Tibial artery (tissue), 4 donors: Measurements from ENCODE around the gene FGGY.

Experiments used
- DNase-seq, 2 donors: peaks; one replicate each; pipeline ENCODE4 v3.0.0-alpha.2; 2019
- H3K27ac ChIP-seq, 2 donors: fragments of 200-600 bp; sonication (generic) in 1 of 2; 1 replicate in 1 of 2; 2 replicates in 1 of 2; pipeline ENCODE4 v1.5.1; 2018 to 2019; ENCODE audit warnings: mild to moderate bottlenecking in 1 of 2
- H3K27me3 ChIP-seq, 2 donors: fragments of 200-600 bp; sonication (generic) in 1 of 2; one replicate each; pipeline versions ENCODE4 v1.5.1 to v1.6.0; 2016 to 2019
- H3K36me3 ChIP-seq, 3 donors: fragments of 200-600 bp; sonication (generic) in 2 of 3; one replicate each; pipeline ENCODE4 v1.5.1; 2016 to 2019; ENCODE audit warnings: mild to moderate bottlenecking in 2 of 3
- H3K4me1 ChIP-seq, 4 donors: fragments of 200-600 bp; sonication (generic) in 2 of 4; 1 replicate in 3 of 4; 2 replicates in 1 of 4; pipeline ENCODE4 v1.5.1; 2016 to 2019
- H3K4me3 ChIP-seq, 2 donors: fragments of 200-600 bp; sonication (generic) in 1 of 2; 1 replicate in 1 of 2; 2 replicates in 1 of 2; pipeline ENCODE4 v1.5.1; 2018 to 2019; ENCODE audit warnings: mild to moderate bottlenecking in 2 of 2
- H3K9me3 ChIP-seq, 3 donors: fragments of 200-600 bp; sonication (generic) in 1 of 3; one replicate each; pipeline ENCODE4 v1.5.1; 2016 to 2019
- intact Hi-C: fragments of 100-400 bp; cut with DNase I; formaldehyde crosslinking; loops from one replicate; pipeline ENCODE4 v1.15.0; 2023; ENCODE audit warnings: low total_unique reads
- TF ChIP-seq, protein P1 (sequence below), 2 experiments: fragments of 200-600 bp in 1 of 2; fragments of 450-650 bp in 1 of 2; IDR thresholded peaks; one replicate each; pipeline ENCODE4 v1.5.1; 2017 to 2019; ENCODE audit warnings: antibody characterized with exemption in 2 of 2, mild to moderate bottlenecking in 1 of 2, moderate library complexity in 1 of 2

Gene FGGY

DNA sequence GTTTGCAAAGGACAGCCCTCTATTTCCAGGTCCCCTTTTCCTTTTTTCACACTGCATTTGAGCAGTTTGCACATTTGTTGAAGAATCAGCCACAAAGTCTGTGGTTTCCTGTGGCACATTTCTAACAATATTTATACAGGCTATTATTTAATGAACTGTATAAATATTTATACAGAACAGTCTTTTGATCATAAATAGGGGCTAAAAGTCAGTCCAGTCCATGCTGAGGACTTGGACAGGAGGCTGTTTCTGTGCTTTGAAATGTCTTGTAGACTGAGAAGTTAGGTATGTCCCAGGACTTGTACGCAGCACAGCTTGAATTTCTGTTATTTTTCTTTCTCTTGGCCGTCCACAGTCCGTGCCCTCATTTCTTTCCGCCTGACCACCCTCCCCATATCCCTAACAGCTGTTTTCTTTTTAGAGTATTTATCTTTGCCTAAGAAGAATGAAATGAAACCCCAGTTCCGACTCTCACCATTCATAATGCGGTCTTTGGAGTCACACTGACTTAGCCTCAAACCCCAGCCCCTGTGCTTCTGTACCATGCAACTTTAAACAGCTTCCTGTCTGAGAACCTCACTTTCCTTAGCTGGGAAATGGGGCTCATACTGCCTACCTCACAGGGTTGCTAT lies 19.7 kb downstream of the FGGY start:
- Histone ChIP-seq H3K27ac (peak overlapping the region; percentile 44 to 54), H3K9me3 (no peaks in the 10 kb centered on the region), H3K27me3 (no peaks in the 10 kb centered on the region), H3K4me3 (peak overlapping the region; percentile 26 to 42), H3K4me1 (peaks cover 0 to 18% (median 7%) of the 10 kb centered on the region in 4 donors), H3K36me3 (no peaks in the 10 kb centered on the region)
- TF ChIP-seq, protein P1, sequence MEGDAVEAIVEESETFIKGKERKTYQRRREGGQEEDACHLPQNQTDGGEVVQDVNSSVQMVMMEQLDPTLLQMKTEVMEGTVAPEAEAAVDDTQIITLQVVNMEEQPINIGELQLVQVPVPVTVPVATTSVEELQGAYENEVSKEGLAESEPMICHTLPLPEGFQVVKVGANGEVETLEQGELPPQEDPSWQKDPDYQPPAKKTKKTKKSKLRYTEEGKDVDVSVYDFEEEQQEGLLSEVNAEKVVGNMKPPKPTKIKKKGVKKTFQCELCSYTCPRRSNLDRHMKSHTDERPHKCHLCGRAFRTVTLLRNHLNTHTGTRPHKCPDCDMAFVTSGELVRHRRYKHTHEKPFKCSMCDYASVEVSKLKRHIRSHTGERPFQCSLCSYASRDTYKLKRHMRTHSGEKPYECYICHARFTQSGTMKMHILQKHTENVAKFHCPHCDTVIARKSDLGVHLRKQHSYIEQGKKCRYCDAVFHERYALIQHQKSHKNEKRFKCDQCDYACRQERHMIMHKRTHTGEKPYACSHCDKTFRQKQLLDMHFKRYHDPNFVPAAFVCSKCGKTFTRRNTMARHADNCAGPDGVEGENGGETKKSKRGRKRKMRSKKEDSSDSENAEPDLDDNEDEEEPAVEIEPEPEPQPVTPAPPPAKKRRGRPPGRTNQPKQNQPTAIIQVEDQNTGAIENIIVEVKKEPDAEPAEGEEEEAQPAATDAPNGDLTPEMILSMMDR (IDR thresholded peaks at IDR 0.05), result no peak
- intact Hi-C loops, result no loop called here
- DNase-seq, result no peak

- no peaks in the 10 kb centered on the region for H3K36me3 ChIP-seq
- H3K9me3 ChIP-seq, result no peaks in the 10 kb centered on the region
- peaks cover 0 to 18% (median 7%) of the 10 kb centered on the region in 4 donors for H3K4me1 ChIP-seq
- TF ChIP-seq, protein P1 (IDR thresholded peaks at IDR 0.05), result no peak
- no peak for DNase-seq
- no peak overlapping the region for H3K4me3 ChIP-seq
- no peaks in the 10 kb centered on the region for H3K27me3 ChIP-seq
- peak overlapping the region; percentile 44 to 54 for H3K27ac ChIP-seq
- intact Hi-C loops, result no loop called here
These were observed 20.4 kb downstream of the FGGY start for GRCh38 chr1:59317343-59317742.

DNA sequence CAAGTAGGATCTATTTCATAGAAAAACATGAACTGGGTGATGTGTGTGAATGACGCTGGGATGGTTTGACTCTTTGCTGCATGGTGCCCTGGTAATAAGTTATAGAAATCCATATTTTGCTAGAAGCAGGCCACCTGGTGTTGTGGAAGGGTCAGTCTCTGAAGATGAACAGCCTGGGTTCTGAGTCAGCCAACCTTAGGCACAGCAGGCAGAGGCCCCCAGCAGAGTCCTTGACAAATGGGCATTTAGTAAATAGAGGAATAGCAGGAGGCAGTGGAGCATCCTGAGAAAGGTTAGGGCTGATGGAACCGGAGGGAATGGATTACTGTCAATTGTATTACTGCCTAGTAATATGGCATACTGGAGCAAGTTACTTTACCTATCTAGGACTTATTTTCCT lies 20.9 kb downstream of the FGGY start:
- Histone ChIP-seq H3K27ac (no peak overlapping the region), H3K4me3 (no peak overlapping the region), H3K4me1 (peaks cover 0 to 18% (median 7%) of the 10 kb centered on the region in 4 donors), H3K27me3 (no peaks in the 10 kb centered on the region), H3K9me3 (no peaks in the 10 kb centered on the region), H3K36me3 (no peaks in the 10 kb centered on the region)
- no peak for DNase-seq
- intact Hi-C loops, result no loop called here
- TF ChIP-seq, protein P1 (IDR thresholded peaks at IDR 0.05), result no peak

DNA sequence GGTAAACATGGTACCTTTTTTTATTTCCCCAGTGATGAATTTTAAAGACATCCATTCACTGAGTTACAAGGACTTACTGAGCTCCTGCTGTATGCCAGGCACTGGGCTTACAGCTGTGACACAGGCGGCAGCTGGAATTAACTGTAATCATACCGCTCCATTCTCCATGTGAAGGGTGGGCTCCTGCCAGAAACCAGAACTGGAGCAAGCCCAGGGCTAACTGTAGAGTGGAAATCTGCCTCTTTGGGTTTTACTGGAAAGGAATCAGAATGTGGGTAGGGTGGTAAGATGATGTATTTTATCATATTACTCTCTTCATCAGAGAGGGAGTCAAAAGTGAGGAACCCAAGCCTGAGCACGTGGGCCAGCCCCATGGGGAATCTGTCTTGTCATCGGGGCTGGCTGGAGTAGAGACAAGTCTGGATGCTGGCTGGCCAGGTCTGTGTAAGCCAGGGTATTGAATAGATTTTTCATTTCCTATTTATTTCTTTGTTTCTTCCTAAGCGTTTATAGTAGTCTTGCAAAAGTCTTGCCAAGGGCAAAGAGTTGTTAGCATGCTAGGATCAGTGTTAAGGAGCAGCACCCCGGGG lies 21.5 kb downstream of the FGGY start:
- no peaks in the 10 kb centered on the region for H3K36me3 ChIP-seq
- no peaks in the 10 kb centered on the region for H3K9me3 ChIP-seq
- H3K4me1 ChIP-seq, result peaks cover 0 to 18% (median 7%) of the 10 kb centered on the region in 4 donors
- no peaks in the 10 kb centered on the region for H3K27me3 ChIP-seq
- TF ChIP-seq, protein P1 (IDR thresholded peaks at IDR 0.05), result no peak
- intact Hi-C loops, result no loop called here
- DNase-seq, result no peak
- H3K27ac ChIP-seq, result no peak overlapping the region
- H3K4me3 ChIP-seq, result no peak overlapping the region

DNA sequence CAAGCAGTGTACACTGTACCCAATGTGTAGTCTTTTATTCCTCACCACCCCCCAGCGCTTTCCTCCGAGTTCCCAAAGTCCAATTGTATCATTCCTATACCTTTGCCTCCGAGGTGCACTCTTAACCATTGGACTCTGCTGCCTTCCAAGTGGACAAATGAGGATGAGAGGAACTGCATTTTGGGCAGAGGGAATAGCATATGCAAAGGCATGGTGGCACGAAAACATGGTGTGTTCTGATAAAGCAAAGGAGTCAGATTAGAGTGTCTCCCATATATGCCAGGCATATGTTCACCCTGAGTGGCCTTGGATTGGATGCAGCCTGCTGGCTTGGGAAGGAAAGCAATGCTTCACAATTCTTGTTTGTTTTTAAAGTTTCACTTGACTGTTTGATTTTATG lies 25.5 kb downstream of the FGGY start:
- Histone ChIP-seq H3K9me3 (no peaks in the 10 kb centered on the region), H3K27me3 (no peaks in the 10 kb centered on the region), H3K4me3 (no peak overlapping the region), H3K36me3 (peaks cover 0 to 3% (median 0%) of the 10 kb centered on the region in 3 donors), H3K4me1 (peaks cover 0 to 1% (median under 1%) of the 10 kb centered on the region in 4 donors), H3K27ac (no peak overlapping the region)
- intact Hi-C loops, result no loop called here
- TF ChIP-seq, protein P1 (IDR thresholded peaks at IDR 0.05), result no peak
- no peak for DNase-seq
